ENCODE measurements around the gene CYP27B1.

GRCh38 chr12:57783861-57784260, 17.0 kb upstream of the CYP27B1 start:
- no peak for TF ChIP-seq POLR2A (IDR thresholded peaks at IDR 0.05)
- TF ChIP-seq CTCF (IDR thresholded peaks at IDR 0.05), result no peak
